ENCODE data around the gene ETV1. TPM values are rescaled to one million over a fixed set of nuclear protein-coding genes. Genes with fewer than 3 reads are reported as not detected.
A peak's percentile ranks its signal among the peaks of the same experiment; 100 is the strongest.

The ETV1 gene
- total RNA-seq, 4 donors from 2014 or later: 2.0 to 32.9 (median 3.0) TPM; not detected in 1

DNA sequence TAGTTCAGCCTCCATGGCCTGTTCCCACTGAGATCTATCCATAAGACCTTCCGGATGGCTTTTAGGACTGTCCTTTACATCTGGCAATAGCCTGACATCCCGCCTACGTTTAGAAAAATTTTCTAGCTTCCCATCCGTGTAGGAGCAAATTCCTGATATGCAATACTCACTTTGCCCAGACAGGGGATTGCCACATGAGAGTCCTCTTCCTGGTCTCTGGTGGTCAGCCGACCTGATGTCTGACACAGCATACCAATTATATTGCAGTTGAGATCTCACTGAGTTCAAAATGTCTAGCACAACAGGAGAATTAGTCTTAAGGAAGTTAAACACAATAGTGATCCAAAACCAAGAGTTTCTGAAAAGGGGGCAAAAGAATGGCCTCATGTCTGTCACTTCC, 9.4 kb upstream of the ETV1 start:
- in situ Hi-C loops (cut with MboI; ENCODE audit: low pct_ligation_motif_present in 1 of 4, low pct_unique_long_range_greater_than_20kb in 1 of 4, low sequenced_read_pairs in 3 of 4): no loop called here
- intact Hi-C loops (cut with DNase I; ENCODE audit: low total_unique reads): no loop called here
- WGBS, 2 donors (ENCODE audit: low coverage in 1 of 2): 86 to 90% methylated on average over 5 of the region's 5 CpGs

DNA sequence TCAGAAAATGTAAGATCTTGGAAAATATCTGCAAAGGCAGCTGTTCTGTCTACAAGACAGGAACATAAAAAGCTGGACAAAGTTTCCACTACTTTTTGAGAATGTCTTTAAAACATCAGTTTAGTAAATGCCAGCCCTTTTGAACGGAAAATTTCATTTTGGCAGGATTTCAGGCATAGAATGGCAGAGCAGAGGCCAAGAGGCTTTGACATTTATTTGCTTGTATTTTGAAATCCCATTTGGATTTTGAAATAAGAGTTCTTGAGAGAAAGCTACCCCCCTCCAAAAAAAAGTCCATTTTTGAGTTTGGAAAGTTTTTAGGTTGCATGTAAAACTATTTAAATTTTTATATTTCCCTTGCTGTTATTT, 3.1 kb upstream of the ETV1 start:
- in situ Hi-C loops (cut with MboI; ENCODE audit: low pct_ligation_motif_present in 1 of 4, low pct_unique_long_range_greater_than_20kb in 1 of 4, low sequenced_read_pairs in 3 of 4) (no loop called here), intact Hi-C loops (cut with DNase I; ENCODE audit: low total_unique reads) (no loop called here)
- H3K4me1 ChIP-seq: peaks cover 0 to 24% (median 11%) of the 10 kb centered on the region in 4 donors
- WGBS, 2 donors (ENCODE audit: low coverage in 1 of 2): 60 to 67% methylated on average over 1 of the region's 1 CpG
- no peaks in the 10 kb centered on the region for H3K9me3 ChIP-seq
- peak overlapping the region in 3 of 4 donors; percentile 83 to 85 (median 84) for H3K27ac ChIP-seq
- no peak overlapping the region for H3K4me3 ChIP-seq
- no peaks in the 10 kb centered on the region for H3K36me3 ChIP-seq
- TF ChIP-seq POLR2AphosphoS5 (IDR thresholded peaks at IDR 0.05) (no peak), EP300 (IDR thresholded peaks at IDR 0.05; ENCODE audit: low read depth) (no peak), POLR2A (IDR thresholded peaks at IDR 0.05) (no peak)
- TF ChIP-seq, protein P1, sequence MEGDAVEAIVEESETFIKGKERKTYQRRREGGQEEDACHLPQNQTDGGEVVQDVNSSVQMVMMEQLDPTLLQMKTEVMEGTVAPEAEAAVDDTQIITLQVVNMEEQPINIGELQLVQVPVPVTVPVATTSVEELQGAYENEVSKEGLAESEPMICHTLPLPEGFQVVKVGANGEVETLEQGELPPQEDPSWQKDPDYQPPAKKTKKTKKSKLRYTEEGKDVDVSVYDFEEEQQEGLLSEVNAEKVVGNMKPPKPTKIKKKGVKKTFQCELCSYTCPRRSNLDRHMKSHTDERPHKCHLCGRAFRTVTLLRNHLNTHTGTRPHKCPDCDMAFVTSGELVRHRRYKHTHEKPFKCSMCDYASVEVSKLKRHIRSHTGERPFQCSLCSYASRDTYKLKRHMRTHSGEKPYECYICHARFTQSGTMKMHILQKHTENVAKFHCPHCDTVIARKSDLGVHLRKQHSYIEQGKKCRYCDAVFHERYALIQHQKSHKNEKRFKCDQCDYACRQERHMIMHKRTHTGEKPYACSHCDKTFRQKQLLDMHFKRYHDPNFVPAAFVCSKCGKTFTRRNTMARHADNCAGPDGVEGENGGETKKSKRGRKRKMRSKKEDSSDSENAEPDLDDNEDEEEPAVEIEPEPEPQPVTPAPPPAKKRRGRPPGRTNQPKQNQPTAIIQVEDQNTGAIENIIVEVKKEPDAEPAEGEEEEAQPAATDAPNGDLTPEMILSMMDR (IDR thresholded peaks at IDR 0.05): no peak
- no peak for DNase-seq
- H3K27me3 ChIP-seq: peaks cover 7% of the 10 kb centered on the region

More for the DNA sequence above, 9.4 kb upstream of the ETV1 start:
- Histone ChIP-seq H3K4me1 (no peaks in the 10 kb centered on the region), H3K27me3 (no peaks in the 10 kb centered on the region), H3K27ac (no peak overlapping the region), H3K4me3 (no peak overlapping the region), H3K36me3 (no peaks in the 10 kb centered on the region), H3K9me3 (no peaks in the 10 kb centered on the region)
- TF ChIP-seq, protein P1 (IDR thresholded peaks at IDR 0.05): no peak
- TF ChIP-seq POLR2A (IDR thresholded peaks at IDR 0.05) (no peak), EP300 (IDR thresholded peaks at IDR 0.05; ENCODE audit: low read depth) (no peak), POLR2AphosphoS5 (IDR thresholded peaks at IDR 0.05) (no peak)
- no peak for DNase-seq

DNA sequence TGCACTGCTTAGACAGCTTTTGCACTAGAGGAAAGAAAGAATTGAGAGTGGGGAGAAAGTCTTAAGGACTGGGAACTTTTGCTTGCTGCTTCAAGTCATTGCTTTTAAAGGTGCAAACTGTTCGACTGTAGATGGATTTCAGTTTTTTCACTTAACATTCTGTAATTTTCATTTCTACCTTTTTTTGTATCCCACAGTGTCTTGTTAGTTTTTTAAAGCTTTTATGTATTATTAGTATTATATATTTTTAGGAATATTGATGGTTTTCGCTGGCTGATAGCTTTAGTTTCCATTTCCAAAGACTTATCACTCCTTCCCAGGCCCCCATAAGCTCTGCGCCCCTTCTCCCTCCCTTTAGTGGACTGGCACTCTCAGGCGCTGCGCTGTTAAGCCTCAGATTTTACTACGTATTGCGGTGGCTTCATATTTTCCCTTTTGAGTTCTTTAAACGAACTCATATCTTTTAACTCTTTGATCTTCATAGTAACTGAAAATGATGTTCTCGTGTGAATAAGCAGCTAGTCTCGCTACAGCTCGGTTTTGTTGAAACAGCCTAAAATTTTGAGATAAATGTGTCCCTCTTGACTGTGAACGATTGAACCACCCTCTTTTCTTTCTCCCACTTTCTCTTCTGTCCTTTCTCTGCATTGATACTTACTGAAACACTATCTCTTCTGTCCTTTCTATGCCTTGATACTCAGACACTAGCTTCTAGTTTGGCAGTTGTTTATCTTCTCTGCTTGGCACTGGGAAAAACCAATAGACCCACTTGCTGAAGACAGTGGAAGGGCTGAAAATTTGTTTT, 2.5 kb upstream of the ETV1 start:
- Histone ChIP-seq H3K27ac (peak overlapping the region; percentile 80 to 85 (median 84)), H3K4me3 (peak overlapping the region in 3 of 4 donors; percentile 51 to 77 (median 52)), H3K27me3 (peaks cover 7% of the 10 kb centered on the region), H3K36me3 (no peaks in the 10 kb centered on the region), H3K9me3 (no peaks in the 10 kb centered on the region), H3K4me1 (peaks cover 0 to 24% (median 11%) of the 10 kb centered on the region in 4 donors)
- TF ChIP-seq POLR2AphosphoS5 (IDR thresholded peaks at IDR 0.05) (no peak), EP300 (IDR thresholded peaks at IDR 0.05; ENCODE audit: low read depth) (no peak), POLR2A (IDR thresholded peaks at IDR 0.05) (no peak)
- TF ChIP-seq, protein P1 (IDR thresholded peaks at IDR 0.05): no peak
- 61 to 66% methylated on average over 12 of the region's 12 CpGs for WGBS, 2 donors (ENCODE audit: low coverage in 1 of 2)
- DNase-seq: no peak
- in situ Hi-C loops (cut with MboI; ENCODE audit: low pct_ligation_motif_present in 1 of 4, low pct_unique_long_range_greater_than_20kb in 1 of 4, low sequenced_read_pairs in 3 of 4) (no loop called here), intact Hi-C loops (cut with DNase I; ENCODE audit: low total_unique reads) (no loop called here)

DNA sequence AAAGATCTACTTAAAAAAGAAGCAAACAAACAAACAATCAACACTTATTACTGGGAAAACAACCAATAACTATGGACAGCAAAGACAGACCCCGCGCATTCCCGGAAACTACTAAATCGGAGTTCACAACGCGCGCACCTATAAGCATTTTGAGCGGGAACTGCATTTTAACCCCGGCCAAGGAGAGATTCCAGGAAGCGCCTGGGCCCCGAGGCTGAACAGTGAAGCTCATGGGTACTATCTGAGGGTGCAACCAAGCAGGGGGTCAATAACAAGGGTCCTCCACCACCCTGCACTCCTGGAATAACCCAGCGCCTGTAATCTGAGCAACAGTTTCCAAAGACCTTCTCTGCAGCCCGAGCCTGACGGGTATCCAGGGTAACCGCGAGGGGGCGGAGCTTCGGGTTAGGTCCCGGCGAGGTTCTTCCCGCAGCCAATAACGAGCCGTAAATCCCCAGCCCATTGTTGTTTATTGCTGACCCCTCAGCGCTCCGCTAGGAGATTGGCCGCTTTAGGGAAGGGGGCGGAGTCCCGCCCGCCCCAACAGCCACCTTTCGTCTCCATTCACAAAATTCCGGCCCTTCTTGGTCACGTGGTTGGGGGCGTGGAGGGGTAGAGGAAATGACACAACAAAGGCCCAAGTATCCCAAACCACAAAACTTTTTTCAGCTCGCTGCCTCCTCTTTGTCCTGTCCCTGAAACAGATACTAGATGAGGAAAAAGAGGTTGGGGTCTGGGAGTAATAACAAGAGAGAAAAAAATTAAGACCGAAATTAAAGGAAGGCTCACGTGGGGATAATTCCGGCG, 1.7 kb upstream of the ETV1 start:
- Histone ChIP-seq H3K27ac (peak overlapping the region; percentile 80 to 85 (median 84)), H3K4me1 (peaks cover 0 to 24% (median 11%) of the 10 kb centered on the region in 4 donors), H3K4me3 (peak overlapping the region; percentile 51 to 77 (median 58)), H3K27me3 (peaks cover 7% of the 10 kb centered on the region), H3K9me3 (no peaks in the 10 kb centered on the region), H3K36me3 (no peaks in the 10 kb centered on the region)
- in situ Hi-C loops (cut with MboI; ENCODE audit: low pct_ligation_motif_present in 1 of 4, low pct_unique_long_range_greater_than_20kb in 1 of 4, low sequenced_read_pairs in 3 of 4) (no loop called here), intact Hi-C loops (cut with DNase I; ENCODE audit: low total_unique reads) (no loop called here)
- 4 to 6% methylated on average over 14 to 36 of the region's 38 CpGs for WGBS, 2 donors (ENCODE audit: low coverage in 1 of 2)
- peak; percentile 26 for TF ChIP-seq POLR2A (IDR thresholded peaks at IDR 0.05)
- TF ChIP-seq, protein P1 (IDR thresholded peaks at IDR 0.05): no peak
- TF ChIP-seq EP300 (IDR thresholded peaks at IDR 0.05; ENCODE audit: low read depth): no peak
- TF ChIP-seq POLR2AphosphoS5 (IDR thresholded peaks at IDR 0.05): peak; percentile 19 to 56 (median 53)
- peak; percentile 92 for DNase-seq
